ENCODE data around the gene PTGR1.
"Not testable (repeated sequence)": the region's sequence is repeated elsewhere in the genome, so short reads cannot be mapped to it uniquely, and the experiment has no call there.

PTGR1 gene

GRCh38 chr9:111586378-111586777 lies 13.1 kb downstream of the PTGR1 start:
- Histone ChIP-seq H3K9me3 (ENCODE audit: low read depth, low read length) (no peaks in the 10 kb centered on the region), H3K36me3 (ENCODE audit: insufficient read depth, low read length) (peaks cover 3% of the 10 kb centered on the region; the same call in 1 of the 2 replicates), H3K27ac (no peak overlapping the region), H3K4me3 (no peak overlapping the region), H3K9ac (ENCODE audit: insufficient read length) (no peak overlapping the region)
- TF ChIP-seq POLR2AphosphoS5 (IDR thresholded peaks at IDR 0.05; ENCODE audit: borderline replicate concordance, low read depth, low read length) (no peak), FOXP2 (optimal IDR thresholded peaks at IDR 0.05; ENCODE audit: control extremely low read depth, extremely low read length, insufficient read depth) (no peak), EZH2 (IDR thresholded peaks at IDR 0.05) (no peak)
- no peak for DNase-seq (ENCODE audit: low read depth, low spot score)

GRCh38 chr9:111582888-111583287 lies 16.6 kb downstream of the PTGR1 start:
- Histone ChIP-seq H3K9ac (ENCODE audit: insufficient read length) (no peak overlapping the region), H3K9me3 (ENCODE audit: low read depth, low read length) (no peaks in the 10 kb centered on the region), H3K27ac (no peak overlapping the region), H3K4me3 (no peak overlapping the region), H3K36me3 (ENCODE audit: insufficient read depth, low read length) (peaks cover 6% of the 10 kb centered on the region; the same call in 1 of the 2 replicates)
- no peak for DNase-seq (ENCODE audit: low read depth, low spot score)
- TF ChIP-seq POLR2AphosphoS5 (IDR thresholded peaks at IDR 0.05; ENCODE audit: borderline replicate concordance, low read depth, low read length) (no peak), EZH2 (IDR thresholded peaks at IDR 0.05) (no peak), FOXP2 (optimal IDR thresholded peaks at IDR 0.05; ENCODE audit: control extremely low read depth, extremely low read length, insufficient read depth) (no peak)

GRCh38 chr9:111572950-111573604 lies 26.4 kb downstream of the PTGR1 start:
- Histone ChIP-seq H3K9me3 (ENCODE audit: low read depth, low read length) (no peaks in the 10 kb centered on the region), H3K36me3 (ENCODE audit: insufficient read depth, low read length) (peaks cover 39% of the 10 kb centered on the region), H3K9ac (ENCODE audit: insufficient read length) (peak overlapping the region; percentile 4), H3K27ac (peak overlapping the region; percentile 73; the same call in 1 of the 2 replicates), H3K4me3 (peak overlapping the region; percentile 55; the same call in 1 of the 2 replicates)
- peak; percentile 22 for DNase-seq (ENCODE audit: low read depth, low spot score)
- TF ChIP-seq POLR2AphosphoS5 (IDR thresholded peaks at IDR 0.05; ENCODE audit: borderline replicate concordance, low read depth, low read length) (no peak), EZH2 (IDR thresholded peaks at IDR 0.05) (no peak), FOXP2 (optimal IDR thresholded peaks at IDR 0.05; ENCODE audit: control extremely low read depth, extremely low read length, insufficient read depth) (no peak)

GRCh38 chr9:111568127-111568526 lies 31.3 kb downstream of the PTGR1 start:
- H3K36me3 ChIP-seq (ENCODE audit: insufficient read depth, low read length): peaks cover 40% of the 10 kb centered on the region
- H3K27ac ChIP-seq; DNase-seq (ENCODE audit: low read depth, low spot score); H3K9me3 ChIP-seq (ENCODE audit: low read depth, low read length); H3K4me3 ChIP-seq; H3K9ac ChIP-seq (ENCODE audit: insufficient read length): not testable (repeated sequence)

GRCh38 chr9:111566234-111566633 lies 33.2 kb downstream of the PTGR1 start:
- peak; percentile 37 for DNase-seq (ENCODE audit: low read depth, low spot score)
- TF ChIP-seq POLR2AphosphoS5 (IDR thresholded peaks at IDR 0.05; ENCODE audit: borderline replicate concordance, low read depth, low read length) (no peak), EZH2 (IDR thresholded peaks at IDR 0.05) (no peak), FOXP2 (optimal IDR thresholded peaks at IDR 0.05; ENCODE audit: control extremely low read depth, extremely low read length, insufficient read depth) (no peak)
- H3K9ac ChIP-seq (ENCODE audit: insufficient read length): no peak overlapping the region
- no peak overlapping the region for H3K4me3 ChIP-seq
- H3K9me3 ChIP-seq (ENCODE audit: low read depth, low read length): no peaks in the 10 kb centered on the region
- peaks cover 31% of the 10 kb centered on the region for H3K36me3 ChIP-seq (ENCODE audit: insufficient read depth, low read length)
- no peak overlapping the region for H3K27ac ChIP-seq

GRCh38 chr9:111561165-111561719 lies 38.2 kb downstream of the PTGR1 start:
- Histone ChIP-seq H3K9ac (ENCODE audit: insufficient read length) (no peak overlapping the region), H3K36me3 (ENCODE audit: insufficient read depth, low read length) (peaks cover 3% of the 10 kb centered on the region; the same call in 1 of the 2 replicates), H3K4me3 (no peak overlapping the region), H3K27ac (no peak overlapping the region), H3K9me3 (ENCODE audit: low read depth, low read length) (no peaks in the 10 kb centered on the region)
- no peak for DNase-seq (ENCODE audit: low read depth, low spot score)
- no peak for TF ChIP-seq EZH2 (IDR thresholded peaks at IDR 0.05)
- no peak for TF ChIP-seq FOXP2 (optimal IDR thresholded peaks at IDR 0.05; ENCODE audit: control extremely low read depth, extremely low read length, insufficient read depth)
- no peak for TF ChIP-seq POLR2AphosphoS5 (IDR thresholded peaks at IDR 0.05; ENCODE audit: borderline replicate concordance, low read depth, low read length)

- Histone ChIP-seq H3K27ac (no peak overlapping the region), H3K4me3 (no peak overlapping the region), H3K9ac (ENCODE audit: insufficient read length) (no peak overlapping the region), H3K36me3 (ENCODE audit: insufficient read depth, low read length) (peaks cover 3% of the 10 kb centered on the region; the same call in 1 of the 2 replicates), H3K9me3 (ENCODE audit: low read depth, low read length) (no peaks in the 10 kb centered on the region)
- no peak for DNase-seq (ENCODE audit: low read depth, low spot score)
- no peak for TF ChIP-seq FOXP2 (optimal IDR thresholded peaks at IDR 0.05; ENCODE audit: control extremely low read depth, extremely low read length, insufficient read depth)
- no peak for TF ChIP-seq EZH2 (IDR thresholded peaks at IDR 0.05)
- TF ChIP-seq POLR2AphosphoS5 (IDR thresholded peaks at IDR 0.05; ENCODE audit: borderline replicate concordance, low read depth, low read length): no peak
These were observed 40.3 kb downstream of the PTGR1 start for GRCh38 chr9:111559000-111559610.

GRCh38 chr9:111555425-111555824 lies 44.0 kb downstream of the PTGR1 start:
- not testable (repeated sequence) for DNase-seq (ENCODE audit: low read depth, low spot score); H3K27ac ChIP-seq

More at GRCh38 chr9:111555425-111555824, 44.0 kb downstream of the PTGR1 start:
- H3K36me3 ChIP-seq (ENCODE audit: insufficient read depth, low read length); H3K9ac ChIP-seq (ENCODE audit: insufficient read length); H3K4me3 ChIP-seq; H3K9me3 ChIP-seq (ENCODE audit: low read depth, low read length): not testable (repeated sequence)

All from SK-N-MC (cell line).